GM19452 (cell line): ENCODE results near the gene ATAD3A.
"Not testable (repeated sequence)": the region's sequence is repeated elsewhere in the genome, so short reads cannot be mapped to it uniquely, and the experiment has no call there.

ENCODE experiments used
- ATAC-seq: cut with Tn5 transposase; IDR thresholded peaks from one replicate; pipeline ENCODE4 v1.9.1; 2021; ENCODE audit not compliant: unreplicated experiment

Gene ATAD3A

DNA sequence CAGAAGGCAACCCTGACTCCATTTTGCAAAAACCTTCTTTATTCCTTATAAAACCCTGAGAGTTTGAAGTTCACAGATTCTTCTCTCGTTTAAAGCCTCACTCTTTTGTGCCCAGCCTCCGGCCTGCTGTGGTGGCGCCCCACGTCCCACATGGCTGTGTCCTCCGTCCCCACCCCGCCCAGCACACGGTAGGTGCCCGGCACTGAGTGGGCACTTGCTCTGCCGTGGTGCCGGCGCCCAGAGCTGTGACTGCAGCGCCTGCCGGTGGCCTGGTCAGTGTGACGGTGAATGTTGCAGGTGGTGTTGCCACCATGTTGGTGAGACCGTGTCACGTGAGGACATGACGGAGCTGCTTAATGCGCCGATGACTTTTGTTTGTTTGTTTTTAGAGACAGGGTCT lies 9.4 kb downstream of the ATAD3A start:
- ATAC-seq = no peak

DNA sequence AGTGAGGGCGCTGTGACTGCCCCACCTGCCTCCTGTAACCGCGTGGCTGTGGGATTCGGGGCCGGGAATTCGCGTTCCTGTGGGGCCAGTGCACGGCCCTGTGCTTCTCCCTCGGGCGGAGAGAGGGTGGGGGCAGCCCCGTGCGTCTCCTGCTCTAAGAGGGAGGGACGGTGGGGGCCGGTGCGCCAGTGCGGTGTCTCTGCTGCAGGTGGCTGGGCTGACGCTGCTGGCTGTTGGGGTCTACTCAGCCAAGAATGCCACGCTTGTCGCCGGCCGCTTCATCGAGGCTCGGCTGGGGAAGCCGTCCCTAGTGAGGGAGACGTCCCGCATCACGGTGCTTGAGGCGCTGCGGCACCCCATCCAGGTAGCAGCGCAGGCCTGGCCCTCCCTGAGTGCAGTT lies 10.6 kb downstream of the ATAD3A start:
- not testable (repeated sequence) for ATAC-seq

DNA sequence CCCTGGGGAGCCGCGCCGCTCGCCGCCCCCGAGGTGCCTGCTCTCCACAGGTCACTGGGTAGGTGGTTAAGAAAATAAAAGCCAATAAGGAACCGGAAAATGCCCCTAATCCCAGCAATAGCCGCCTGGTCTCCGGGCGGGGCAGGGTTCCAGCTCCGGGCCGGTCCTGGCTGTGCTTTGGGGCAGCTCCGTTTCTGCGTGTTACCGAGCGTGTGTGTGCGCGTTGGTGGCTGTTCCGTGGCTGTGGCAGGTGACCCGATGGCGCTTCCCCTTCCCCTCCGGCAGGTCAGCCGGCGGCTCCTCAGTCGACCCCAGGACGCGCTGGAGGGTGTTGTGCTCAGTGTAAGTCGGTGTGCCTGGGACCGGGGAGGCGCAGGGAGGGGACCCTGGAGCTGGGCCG lies 11.3 kb downstream of the ATAD3A start:
- ATAC-seq = not testable (repeated sequence)

DNA sequence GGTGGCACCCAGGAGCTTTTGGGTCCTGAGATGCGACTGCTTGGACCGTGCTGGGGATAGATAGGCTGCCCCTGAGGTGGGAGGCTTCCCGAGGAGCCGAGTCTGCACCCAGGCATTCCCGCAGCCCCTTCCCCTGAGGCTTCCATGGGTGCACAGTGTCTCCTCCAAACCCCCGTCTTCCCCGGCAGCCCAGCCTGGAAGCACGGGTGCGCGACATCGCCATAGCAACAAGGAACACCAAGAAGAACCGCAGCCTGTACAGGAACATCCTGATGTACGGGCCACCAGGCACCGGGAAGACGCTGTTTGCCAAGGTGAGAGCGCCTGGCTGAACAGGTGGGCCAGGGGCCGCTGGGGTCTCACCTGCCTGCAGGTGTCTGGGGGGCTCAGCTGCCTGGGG lies 11.7 kb downstream of the ATAD3A start:
- ATAC-seq = not testable (repeated sequence)

DNA sequence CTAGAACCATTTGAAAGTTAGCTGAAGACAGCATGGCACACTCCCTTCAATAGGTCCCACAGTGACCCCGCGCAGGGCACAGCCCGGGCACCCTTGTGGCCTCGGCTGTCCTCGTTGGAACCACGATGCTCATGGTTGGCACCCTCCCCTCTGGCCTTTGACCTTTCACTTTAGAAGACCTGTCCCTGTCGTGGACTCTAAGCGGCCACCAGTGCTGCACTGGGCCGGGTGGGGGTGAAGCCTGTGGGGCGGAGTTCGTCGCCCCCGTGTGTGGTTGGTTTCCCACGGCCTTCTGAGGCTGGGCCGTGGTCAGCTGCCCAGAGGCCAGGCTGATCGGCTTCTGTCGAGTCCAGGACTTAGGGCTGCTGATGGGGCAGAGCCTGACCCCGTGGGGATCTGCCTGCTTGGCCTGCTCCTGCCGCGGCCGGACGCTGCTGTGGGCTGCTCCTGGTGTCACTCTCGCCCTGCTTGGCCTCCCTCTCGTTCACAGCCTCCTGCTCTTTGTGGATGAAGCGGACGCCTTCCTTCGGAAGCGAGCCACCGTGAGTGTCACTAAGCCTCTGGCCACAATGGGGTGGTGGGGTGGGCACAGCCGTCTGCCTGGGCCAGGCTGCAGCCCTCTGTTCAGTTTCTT lies 12.9 kb downstream of the ATAD3A start:
- ATAC-seq = not testable (repeated sequence)

DNA sequence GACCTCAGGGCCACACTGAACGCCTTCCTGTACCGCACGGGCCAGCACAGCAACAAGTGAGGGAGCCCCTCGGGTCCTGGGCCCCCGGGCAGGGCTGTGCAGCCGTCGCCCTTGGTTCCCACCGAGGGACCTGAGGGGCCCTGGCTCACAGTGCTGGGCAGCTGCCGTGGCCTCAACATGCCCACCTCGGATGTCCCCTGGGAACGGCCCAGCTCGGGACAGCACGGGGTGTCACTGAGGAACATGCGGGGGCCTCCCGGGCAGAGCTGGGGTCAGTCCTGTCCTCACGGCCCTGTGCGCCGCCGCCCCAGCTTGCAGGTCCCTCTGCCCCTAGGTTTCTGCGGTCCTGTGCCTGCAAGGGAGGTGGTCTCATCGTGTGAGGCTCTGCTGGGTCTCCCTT lies 14.5 kb downstream of the ATAD3A start:
- ATAC-seq = not testable (repeated sequence)

DNA sequence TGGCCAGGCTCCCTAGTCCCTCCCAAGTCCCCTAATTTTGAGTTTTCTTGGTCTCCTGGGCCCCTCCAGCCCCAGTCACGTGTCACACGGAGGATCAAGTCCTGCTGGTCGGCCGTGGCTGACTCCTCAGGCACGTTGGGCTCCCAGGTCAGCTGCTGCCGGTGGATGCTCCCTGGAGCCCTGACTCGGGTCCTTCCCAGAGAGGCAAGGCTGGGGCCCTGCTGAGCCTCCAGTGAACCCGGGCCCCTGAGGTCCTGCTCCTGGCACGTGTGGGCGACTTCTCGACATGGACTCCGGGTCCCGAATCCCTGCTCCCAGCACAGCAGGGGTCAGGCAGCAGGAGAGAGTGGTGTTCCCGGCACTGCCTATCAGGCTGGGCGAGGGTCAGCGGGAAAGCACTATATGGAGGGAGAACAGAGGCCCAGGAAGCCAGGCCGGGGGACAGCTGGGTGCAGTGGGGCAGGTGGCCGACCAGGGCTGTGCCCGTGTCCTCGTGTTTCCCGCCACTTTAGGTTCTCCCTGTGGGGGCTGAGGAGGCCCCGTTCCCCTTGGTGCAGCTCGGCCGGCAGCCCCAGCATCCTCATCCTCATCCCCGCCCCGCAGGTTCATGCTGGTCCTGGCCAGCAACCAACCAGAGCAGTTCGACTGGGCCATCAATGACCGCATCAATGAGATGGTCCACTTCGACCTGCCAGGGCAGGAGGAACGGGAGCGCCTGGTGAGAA lies 15.3 kb downstream of the ATAD3A start:
- no peak for ATAC-seq

DNA sequence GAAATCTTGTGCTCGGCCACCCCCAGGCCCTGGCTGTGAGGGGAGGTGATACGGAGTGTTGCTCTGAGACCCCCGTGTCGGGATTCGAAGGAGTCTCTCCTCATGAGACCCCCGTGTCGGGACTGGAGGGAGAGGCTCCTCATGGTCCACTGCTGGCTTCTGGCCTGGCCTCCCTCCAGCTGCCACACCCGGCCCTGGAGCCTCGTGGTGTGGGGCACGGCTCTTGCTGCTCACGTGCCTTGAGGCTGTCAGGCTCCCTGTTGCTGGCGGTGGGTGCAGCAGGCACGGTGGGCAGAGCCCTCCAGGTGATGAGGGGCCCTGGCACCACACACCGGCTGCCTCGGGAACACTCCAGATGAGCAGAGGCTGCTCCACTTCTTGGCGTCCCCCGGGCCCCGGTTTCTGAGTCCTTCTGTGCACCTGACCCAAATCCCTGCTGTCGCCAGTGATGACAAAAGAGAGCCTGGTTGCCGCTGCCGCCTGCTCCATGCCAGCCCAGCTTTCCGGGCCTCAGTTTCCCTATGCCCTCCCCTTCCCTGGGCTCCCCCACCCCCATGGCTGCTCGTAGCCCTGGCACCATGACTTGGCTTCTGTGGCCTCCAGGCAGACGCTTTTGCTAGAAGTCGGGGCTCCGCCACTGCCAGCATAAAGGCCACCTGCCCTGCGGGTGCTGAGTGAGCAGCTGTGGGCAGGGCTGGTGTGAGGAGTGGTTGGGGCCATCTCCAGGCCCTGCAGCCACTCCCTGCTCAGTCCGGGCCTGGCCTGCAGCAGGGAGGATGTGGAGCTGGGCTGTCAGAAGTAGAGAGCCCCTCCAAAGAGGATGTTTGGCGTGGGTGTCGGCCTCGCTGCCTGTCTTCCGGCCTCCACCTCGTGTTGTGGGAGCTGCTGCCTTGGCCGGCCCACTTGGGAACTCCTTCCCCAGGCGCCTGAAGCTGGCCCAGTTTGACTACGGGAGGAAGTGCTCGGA lies 16.6 kb downstream of the ATAD3A start:
- no peak for ATAC-seq

DNA sequence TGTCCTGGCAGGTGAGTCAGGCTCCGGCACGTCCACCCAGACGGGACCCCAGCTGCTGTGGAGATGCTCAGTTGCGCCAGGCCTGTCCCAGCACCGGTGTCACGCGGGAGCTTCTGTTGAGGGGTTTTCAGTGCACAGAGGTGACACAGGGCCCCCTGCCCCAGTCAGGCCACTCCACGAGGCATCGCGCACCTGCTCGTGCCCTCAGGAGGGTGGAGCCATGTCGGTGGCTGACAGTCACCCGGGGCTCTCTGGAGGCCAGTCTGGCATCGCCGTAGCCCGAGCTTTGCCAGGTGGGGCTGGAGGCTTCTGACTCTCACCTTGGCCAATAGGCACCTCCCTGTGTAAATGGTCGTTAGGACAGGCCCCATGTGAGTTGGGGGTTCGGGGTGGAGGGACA lies 17.4 kb downstream of the ATAD3A start:
- no peak for ATAC-seq

DNA sequence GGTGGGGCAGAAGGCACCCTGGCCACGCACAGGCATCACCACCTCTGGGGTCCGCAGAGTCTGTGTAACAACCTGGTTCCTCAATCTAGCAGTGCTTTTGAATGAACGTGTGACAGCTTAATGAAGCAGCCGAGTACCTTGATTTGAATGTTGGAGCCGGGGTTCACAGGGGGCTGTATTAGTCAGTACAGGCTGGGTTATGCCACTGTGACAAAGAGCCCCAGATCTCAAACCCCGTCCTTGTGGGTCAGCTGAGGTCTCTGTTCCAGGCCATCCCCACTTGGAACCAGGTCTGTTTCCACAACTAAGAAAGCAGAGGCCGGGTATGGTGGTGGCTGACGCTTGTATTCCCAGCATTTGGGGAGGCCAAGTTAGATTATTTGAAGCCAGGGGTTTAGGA lies 18.0 kb downstream of the ATAD3A start:
- no peak for ATAC-seq

DNA sequence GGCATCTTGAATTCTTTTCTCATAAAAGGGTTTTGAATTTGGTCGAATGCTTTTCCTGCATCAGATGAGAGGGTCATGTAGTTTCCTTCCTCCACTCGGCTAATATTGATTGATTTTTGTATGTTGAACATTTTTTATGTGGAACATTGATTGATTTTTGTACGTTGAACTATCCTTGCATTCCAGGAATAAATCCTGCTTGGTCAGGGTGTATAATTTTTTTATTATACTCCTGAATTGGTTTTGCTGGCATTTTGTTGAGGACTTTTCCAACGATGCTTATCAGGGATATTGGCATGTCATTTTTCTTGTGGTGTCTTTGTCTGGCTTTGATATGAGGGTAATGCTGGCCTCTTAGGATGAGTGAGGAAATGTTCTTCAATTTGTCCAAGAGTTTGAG lies 20.0 kb downstream of the ATAD3A start:
- ATAC-seq = no peak

DNA sequence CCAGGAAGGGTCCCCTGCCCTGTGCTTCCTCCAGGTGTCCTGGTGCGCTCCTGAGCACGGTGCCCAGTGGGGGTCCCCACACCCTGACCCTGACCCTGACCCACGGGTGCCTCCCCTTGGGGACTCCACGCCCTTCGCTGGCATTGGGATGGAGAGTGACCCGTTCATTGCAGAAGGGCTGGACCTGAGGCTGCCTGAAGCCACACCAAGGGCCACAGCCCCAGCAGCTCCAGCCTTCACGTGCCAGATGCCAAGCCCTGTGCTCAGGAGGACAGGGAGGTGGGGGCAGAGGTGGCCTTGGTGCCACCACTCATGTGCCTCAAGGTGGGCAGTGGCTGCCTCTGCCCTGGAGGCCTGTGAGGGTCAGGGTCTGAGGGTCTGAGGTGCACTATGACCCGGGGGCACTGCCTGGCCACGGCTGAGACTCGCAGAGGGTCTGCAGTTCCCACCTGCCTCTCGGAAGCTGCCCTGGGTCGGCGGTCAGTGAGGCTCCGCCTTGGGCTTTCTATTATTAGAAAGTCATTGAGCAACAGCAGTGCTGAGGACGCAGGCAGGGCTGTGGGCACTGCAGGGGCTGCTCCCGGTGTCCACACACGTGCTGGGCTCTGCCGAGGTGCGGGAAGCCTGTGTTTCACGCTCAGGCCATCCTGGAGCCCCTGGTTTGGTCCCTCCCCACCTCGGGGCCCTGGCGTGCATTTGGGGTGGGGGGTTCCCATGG lies 21.4 kb downstream of the ATAD3A start:
- not testable (repeated sequence) for ATAC-seq

DNA sequence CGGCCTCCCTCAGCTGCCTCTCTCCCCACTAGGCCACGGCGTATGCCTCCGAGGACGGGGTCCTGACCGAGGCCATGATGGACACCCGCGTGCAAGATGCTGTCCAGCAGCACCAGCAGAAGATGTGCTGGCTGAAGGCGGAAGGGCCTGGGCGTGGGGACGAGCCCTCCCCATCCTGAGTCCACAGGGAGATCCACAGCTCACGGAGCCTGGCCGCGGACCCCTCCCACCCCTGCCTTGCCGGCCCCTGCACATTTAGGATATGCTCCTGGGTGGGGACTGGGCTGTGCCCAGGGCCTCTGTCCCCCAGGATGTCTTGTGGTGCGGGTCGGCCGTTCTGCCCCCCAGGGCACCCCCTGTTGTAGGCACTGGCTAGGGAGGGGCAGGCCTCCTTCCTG lies 21.9 kb downstream of the ATAD3A start:
- ATAC-seq = not testable (repeated sequence)

DNA sequence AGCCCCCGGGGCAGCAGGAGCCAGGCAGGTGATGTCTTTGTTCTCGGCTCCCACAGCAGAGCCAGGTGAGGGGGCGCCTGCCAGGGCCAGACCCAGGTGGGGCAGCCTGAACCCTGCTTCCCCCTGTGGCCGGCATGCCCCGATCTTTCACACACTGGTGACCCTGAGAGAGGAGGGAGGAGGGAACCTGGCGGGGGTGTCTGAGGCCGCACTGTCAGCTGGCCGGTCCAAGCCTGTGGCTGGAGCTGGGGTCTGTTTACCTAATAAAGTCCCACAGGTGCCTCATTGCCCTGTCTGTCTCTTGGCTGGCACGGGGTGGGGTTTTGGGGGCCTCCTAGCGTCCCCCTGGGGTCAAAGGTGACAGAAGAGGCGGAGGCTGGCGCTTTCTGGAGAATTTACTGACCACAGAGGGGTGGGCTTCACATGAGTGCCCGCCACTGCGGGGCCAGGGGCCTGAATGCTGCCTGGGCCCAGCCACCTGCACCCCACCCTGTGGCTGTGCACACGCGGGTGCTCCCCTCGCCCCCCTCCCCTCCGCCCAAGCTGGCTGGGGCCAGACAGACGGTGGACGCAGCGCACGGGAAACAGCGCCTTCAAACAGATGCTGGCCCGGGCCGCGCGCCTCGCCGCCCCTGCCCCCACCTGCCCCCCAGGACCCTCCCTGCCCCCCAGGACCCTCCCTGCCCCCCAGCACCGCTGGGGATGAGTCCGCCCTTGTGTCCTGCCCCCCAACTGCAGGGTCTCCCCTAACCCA lies 22.6 kb downstream of the ATAD3A start:
- no peak for ATAC-seq

DNA sequence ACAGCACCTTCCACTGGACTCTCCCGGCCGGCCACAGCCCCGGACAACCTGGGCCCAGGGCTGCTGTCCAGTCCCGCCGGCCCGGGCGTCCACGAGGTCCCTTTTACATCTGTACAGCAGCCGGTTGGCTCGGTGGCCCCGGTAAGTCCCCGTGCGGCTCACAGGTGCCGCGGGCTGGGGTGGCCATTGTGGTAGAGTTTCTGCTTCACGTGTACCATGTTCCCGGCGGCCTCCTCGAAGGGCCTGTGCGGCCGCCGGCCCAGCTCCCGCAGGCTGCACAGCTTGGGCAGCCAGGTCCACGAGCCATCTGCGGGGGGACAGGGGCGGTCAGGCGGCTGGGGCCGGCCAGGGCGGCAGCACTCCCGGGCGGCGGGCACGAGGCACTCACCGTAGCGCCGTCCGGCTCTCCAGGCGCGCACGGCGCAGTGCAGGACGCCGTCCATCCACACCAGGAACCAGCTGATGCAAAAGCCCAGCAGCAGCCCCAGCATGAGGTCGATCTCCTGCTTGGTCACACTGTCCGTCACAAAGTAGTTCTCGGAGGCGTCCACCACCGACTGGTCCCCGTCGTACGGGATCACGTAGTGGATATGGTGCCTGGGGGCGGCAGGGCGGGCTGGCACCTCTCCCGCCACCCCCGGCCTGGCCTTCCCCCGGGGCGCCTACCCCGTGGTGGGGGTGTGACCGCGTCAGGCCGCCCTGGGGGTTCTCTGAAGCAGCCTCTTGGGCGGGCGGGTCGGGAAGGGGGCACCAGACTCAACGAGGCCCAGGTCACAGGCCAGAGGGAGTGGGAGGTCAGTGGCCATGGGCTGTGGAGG lies 23.4 kb downstream of the ATAD3A start:
- ATAC-seq = no peak

DNA sequence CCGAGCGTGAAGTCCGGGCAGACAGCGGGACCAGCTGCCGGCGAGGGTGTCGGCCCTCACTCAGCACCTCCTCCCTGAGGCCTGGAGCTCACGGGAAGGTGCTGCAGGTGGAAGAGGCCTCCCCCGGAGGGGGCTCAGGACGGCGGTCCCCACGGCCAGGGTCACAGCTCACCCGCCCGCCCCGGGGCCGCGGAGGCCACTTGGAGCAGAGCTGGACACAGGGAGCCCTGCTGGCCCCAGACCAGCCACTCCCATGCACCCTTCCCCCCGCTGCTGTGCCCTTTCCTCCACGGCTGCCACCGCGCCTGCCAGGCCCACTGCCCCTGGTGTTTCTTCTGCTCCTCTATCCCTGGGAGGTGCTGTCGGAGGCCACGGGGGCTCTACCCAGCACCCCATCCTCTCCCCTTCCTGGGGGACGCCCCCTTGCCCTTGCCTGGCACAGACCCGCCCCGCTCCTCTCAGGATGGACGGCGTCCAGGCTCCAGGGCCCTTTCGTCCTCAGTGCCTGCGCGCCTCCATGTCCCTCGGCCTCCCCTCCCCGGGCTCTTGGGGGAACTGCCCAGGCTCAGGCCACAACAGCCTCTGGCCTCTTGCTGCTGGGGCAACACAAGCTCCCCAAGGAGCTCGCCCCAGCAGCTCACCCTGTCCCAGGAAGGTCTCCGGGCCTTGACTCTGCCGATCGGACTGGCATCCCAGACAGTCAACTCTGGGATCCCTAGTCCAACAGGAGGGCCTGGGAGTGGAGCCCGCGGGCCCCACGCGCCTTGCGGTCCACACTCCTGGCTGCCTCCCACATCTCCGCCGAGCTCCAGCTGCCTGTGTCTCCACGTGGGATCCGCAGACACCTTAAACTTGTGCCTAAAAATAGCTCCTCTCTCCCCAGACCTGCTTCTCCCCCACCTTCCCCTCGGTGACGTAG lies 24.3 kb downstream of the ATAD3A start:
- no peak for ATAC-seq

DNA sequence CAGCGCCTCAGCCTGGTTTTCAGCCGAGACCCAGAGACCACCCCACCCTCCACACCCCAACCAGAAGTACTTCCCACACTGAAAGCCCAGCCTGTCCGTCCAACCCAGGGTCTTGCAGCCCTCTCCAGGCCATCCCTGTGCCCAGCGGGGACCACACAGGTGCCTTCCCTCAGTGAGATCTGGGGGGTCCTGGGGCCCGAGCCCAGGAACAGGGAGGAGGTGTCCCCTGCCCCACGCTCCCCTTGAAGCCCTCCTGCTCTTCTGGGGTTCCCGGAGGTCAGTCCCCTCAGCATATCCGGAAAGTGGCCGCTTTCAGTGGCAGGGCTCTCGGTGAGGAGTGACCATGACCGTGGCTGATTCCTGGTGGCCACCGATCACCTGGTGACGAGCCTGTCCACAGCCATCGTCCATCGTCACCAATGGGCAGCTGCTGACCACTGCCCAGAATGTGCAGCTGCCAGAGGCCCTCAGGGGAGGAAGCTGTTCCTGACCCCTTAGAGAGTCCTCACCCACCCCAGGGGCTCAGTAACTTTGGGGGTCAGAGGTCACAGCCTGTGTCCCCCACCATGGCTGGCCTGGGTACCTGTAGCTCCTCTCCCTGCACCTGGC lies 25.1 kb downstream of the ATAD3A start:
- ATAC-seq = no peak
